ENCODE data around the gene LRRC63.
"Not testable (repeated sequence)": the region's sequence is repeated elsewhere in the genome, so short reads cannot be mapped to it uniquely, and the experiment has no call there.

DNA sequence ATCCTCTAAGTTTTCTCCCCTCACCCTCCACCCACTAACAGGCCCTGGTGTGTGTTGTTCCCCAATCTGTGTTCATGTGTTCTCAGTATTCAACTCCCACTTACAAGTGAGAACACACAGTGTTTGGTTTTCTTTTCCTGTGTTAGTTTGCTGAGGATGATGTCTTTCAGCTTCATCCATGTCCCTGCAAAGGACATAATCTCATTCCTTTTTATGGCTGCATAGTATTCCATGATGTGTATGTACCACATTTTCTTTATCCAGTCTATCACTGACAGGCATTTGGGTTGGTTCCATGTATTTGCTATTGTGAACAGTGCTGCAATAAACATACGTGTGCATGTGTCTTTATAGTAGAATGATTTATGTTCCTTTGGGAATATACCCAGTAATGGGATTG, 3.0 kb downstream of the LRRC63 start:
- TF ChIP-seq CTCF, POLR2A (IDR thresholded peaks at IDR 0.05): not testable (repeated sequence)
